NT2/D1 (cell line): ENCODE data around the gene NELL1.

Experiments used
- YY1 ChIP-seq: IDR thresholded peaks from 2 replicates; pipeline ENCODE4 v1.6.1; 2011; ENCODE audit not compliant: insufficient read length, insufficient read depth
- ZNF274 ChIP-seq: IDR thresholded peaks from 2 replicates; pipeline ENCODE4 v1.6.1; 2011; ENCODE audit warnings: mild to moderate bottlenecking, low read depth, low read length

DNA sequence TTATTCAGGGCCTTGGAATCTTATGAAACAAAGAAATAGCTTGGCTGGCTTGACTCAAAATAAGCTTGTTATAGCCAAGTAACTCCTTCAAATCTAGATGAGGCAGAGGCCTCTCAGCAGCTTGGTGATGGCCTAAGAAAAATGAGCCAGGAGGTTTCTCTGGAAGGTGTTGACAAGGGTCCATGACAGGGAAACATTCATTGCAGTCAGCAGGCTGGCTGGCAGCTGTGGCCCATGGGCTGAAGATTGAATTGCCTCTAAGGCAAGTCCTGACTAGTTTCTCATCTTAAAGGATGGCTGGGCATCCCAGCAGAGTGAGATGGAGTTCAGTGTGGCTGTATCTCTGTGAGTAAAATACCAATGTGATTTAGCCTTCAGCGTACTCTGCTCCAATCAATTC is 441.0 kb downstream of the NELL1 start:
- TF ChIP-seq ZNF274 (no peak), YY1 (no peak)
